HCT116 (cell line): ENCODE results near the gene DMKN. TPM values are rescaled to one million over a fixed set of nuclear protein-coding genes. Genes with fewer than 3 reads are reported as not detected.
"Not testable (repeated sequence)": the region's sequence is repeated elsewhere in the genome, so short reads cannot be mapped to it uniquely, and the experiment has no call there.

Experiments used
- ATAC-seq: fragments of 200-7000 bp; cut with Tn5 transposase; 2 replicates; pipeline ENCODE4 v1.9.1; 2020; ENCODE audit warnings: mild to moderate bottlenecking, moderate library complexity
- BruUV-seq: library from RNA; stranded (reverse); fragments of 400-500 nt; replicated peaks from 2 replicates; lab custom pipeline; 2021; lab: Mats Ljungman, UMichigan
- CTCF ChIA-PET: fragments of 300-600 bp; sonication (Branson Sonifier 250); formaldehyde crosslinking; loops from one replicate; lab custom pipeline; 2021; ENCODE audit warnings: antibody characterized with exemption; lab: Charles Lee
- POLR2A ChIA-PET: fragments of 300-600, 350-600 bp; sonication (Branson Sonifier 250); formaldehyde crosslinking; loops from one replicate; lab custom pipeline; 2021; ENCODE audit warnings: antibody characterized with exemption; lab: Charles Lee
- RAD21 ChIA-PET, 2 experiments: fragments of 300-600 bp; sonication (Branson Sonifier 250); formaldehyde crosslinking; loops; one replicate each; lab custom pipeline; 2023; ENCODE audit warnings: low total read pairs in 2 of 2; ENCODE audit not compliant: uncharacterized antibody in 2 of 2, unreplicated experiment in 2 of 2, low non-redundant PET in 1 of 2; lab: Charles Lee
- DNase-seq: peaks from one replicate; pipeline ENCODE4 v3.0.0-alpha.2; 2010; ENCODE audit warnings: low read depth, low spot score
- H2AFZ ChIP-seq: fragments of 200-600 bp; shearing (Covaris generic), sonication (generic); 2 replicates; pipeline ENCODE4 v1.6.1; 2017; ENCODE audit warnings: low read depth, mixed run types, mixed read lengths, antibody characterized with exemption, low read length; ENCODE audit not compliant: poor library complexity, severe bottlenecking
- H3K27ac ChIP-seq: 2 replicates; pipeline ENCODE4 v1.5.1; 2012; ENCODE audit warnings: low read depth, low read length
- H3K27me3 ChIP-seq: fragments of 200-600 bp; sonication (generic); 2 replicates; pipeline ENCODE4 v1.6.1; 2016; ENCODE audit warnings: mixed run types, low read length, mixed read lengths; ENCODE audit not compliant: insufficient read depth
- H3K36me3 ChIP-seq, 2 experiments: fragments of 200-500 bp in 1 of 2; fragments of 200-600 bp in 1 of 2; sonication (Bioruptor generic) in 1 of 2; sonication (generic) in 1 of 2; 2 replicates each; pipeline versions ENCODE4 v1.5.1 to v1.6.1; 2014 to 2016; ENCODE audit warnings: low read length in 2 of 2, inconsistent platforms in 1 of 2, mixed read lengths in 1 of 2, mixed run types in 1 of 2; ENCODE audit not compliant: insufficient read depth in 2 of 2, control insufficient read depth in 1 of 2
- H3K4me1 ChIP-seq, 2 experiments: fragments of 200-600 bp in 1 of 2; sonication (generic) in 1 of 2; 2 replicates each; pipeline versions ENCODE4 v1.5.1 to v1.6.1; 2012 to 2017; ENCODE audit warnings: low read length in 2 of 2, inconsistent platforms in 1 of 2, mild to moderate bottlenecking in 1 of 2, mixed read lengths in 1 of 2, mixed run types in 1 of 2, moderate library complexity in 1 of 2; ENCODE audit not compliant: insufficient read depth in 2 of 2, control insufficient read depth in 1 of 2
- H3K4me2 ChIP-seq: fragments of 200-600 bp; sonication (generic); 2 replicates; pipeline ENCODE4 v1.6.1; 2017; ENCODE audit warnings: mixed run types, low read length, mixed read lengths
- H3K4me3 ChIP-seq, 2 experiments: fragments of 200-600 bp in 1 of 2; sonication (generic) in 1 of 2; replicated peaks in 1 of 2; 2 replicates each; pipeline ENCODE4 v1.5.1; 2011 to 2016; ENCODE audit warnings: low read length in 2 of 2, control low read depth in 1 of 2, low read depth in 1 of 2, mild to moderate bottlenecking in 1 of 2, mixed read lengths in 1 of 2, mixed run types in 1 of 2
- H3K79me2 ChIP-seq: fragments of 200-600 bp; sonication (generic); 2 replicates; pipeline ENCODE4 v1.6.1; 2017; ENCODE audit warnings: mild to moderate bottlenecking, mixed run types, low read length, moderate library complexity, mixed read lengths; ENCODE audit not compliant: insufficient read depth
- H3K9ac ChIP-seq: fragments of 200-600 bp; sonication (generic); 2 replicates; pipeline ENCODE4 v1.6.1; 2016; ENCODE audit warnings: low read length, mixed read lengths
- H3K9me2 ChIP-seq: fragments of 200-600 bp; sonication (generic), shearing (Covaris generic); 2 replicates; pipeline ENCODE4 v1.6.1; 2017; ENCODE audit warnings: mixed run types, mild to moderate bottlenecking, moderate library complexity; ENCODE audit not compliant: insufficient read depth
- H3K9me3 ChIP-seq, 2 experiments: fragments of 200-500 bp in 1 of 2; fragments of 200-600 bp in 1 of 2; sonication (Bioruptor generic) in 1 of 2; sonication (generic) in 1 of 2; 2 replicates each; pipeline ENCODE4 v1.6.1; 2014 to 2017; ENCODE audit warnings: low read length in 2 of 2, mixed read lengths in 2 of 2, inconsistent platforms in 1 of 2, low read depth in 1 of 2, mild to moderate bottlenecking in 1 of 2, mixed run types in 1 of 2, moderate library complexity in 1 of 2; ENCODE audit not compliant: control insufficient read depth in 1 of 2, insufficient read depth in 1 of 2
- H4K20me1 ChIP-seq: fragments of 200-600 bp; sonication (generic), shearing (Covaris generic); 2 replicates; pipeline ENCODE4 v1.6.1; 2017; ENCODE audit warnings: mixed run types, mild to moderate bottlenecking, moderate library complexity; ENCODE audit not compliant: insufficient read depth
- EGR1 ChIP-seq: IDR thresholded peaks from 2 replicates; pipeline ENCODE4 v1.6.1; 2012; ENCODE audit warnings: low read depth
- SIN3A ChIP-seq: IDR thresholded peaks from 2 replicates; pipeline ENCODE4 v1.6.1; 2012; ENCODE audit warnings: low read depth
- ZBTB33 ChIP-seq: IDR thresholded peaks from 2 replicates; pipeline ENCODE4 v1.6.1; 2011; ENCODE audit warnings: mild to moderate bottlenecking, low read length, moderate library complexity; ENCODE audit not compliant: insufficient replicate concordance; ENCODE audit errors: extremely low read depth
- intact Hi-C: fragments of 100-400 bp; cut with micrococcal nuclease; formaldehyde crosslinking; loops from 2 replicates; pipeline ENCODE4 v1.10.0; 2022
- total RNA-seq: library from RNA; stranded (reverse); gene quantifications from one replicate; pipeline ENCODE4 v1.2.1, GENCODE V29; 2021; ENCODE audit not compliant: unreplicated experiment

DMKN gene
- total RNA-seq, 1 experiment from 2014 or later, result 246 TPM

GRCh38 chr19:35462956-35463355, 50.5 kb downstream of the DMKN start:
- H4K20me1 ChIP-seq, H3K9ac ChIP-seq, RAD21 ChIA-PET, H3K36me3 ChIP-seq, intact Hi-C loops, BruUV-seq, H3K4me1 ChIP-seq, H2AFZ ChIP-seq, CTCF ChIA-PET, H3K79me2 ChIP-seq, DNase-seq, H3K4me2 ChIP-seq, H3K9me3 ChIP-seq, H3K9me2 ChIP-seq, H3K4me3 ChIP-seq, H3K27ac ChIP-seq, ATAC-seq, H3K27me3 ChIP-seq: not testable (repeated sequence)
- POLR2A ChIA-PET, result interaction anchor here (1.6 kb wide), 1 partner anchor 14 kb away, joined by 3 read pairs; no protein-coding TSS in a partner anchor

- H3K9me3 ChIP-seq, result no peaks in the 10 kb centered on the region
- no peak overlapping the region for H3K4me3 ChIP-seq
- DNase-seq, result no peak
- H3K36me3 ChIP-seq, result no peaks in the 10 kb centered on the region
- no TSS peak for BruUV-seq
- RAD21 ChIA-PET, result no interaction called here
- TF ChIP-seq SIN3A (no peak), ZBTB33 (no peak), EGR1 (no peak)
- no peaks in the 10 kb centered on the region for H3K79me2 ChIP-seq
- ATAC-seq, result no peak
- H3K4me1 ChIP-seq, result no peaks in the 10 kb centered on the region
- CTCF ChIA-PET, result no interaction called here
- H3K4me2 ChIP-seq, result no peak overlapping the region
- intact Hi-C loops, result no loop called here
- H3K27ac ChIP-seq, result no peak overlapping the region
- H3K9ac ChIP-seq, result no peak overlapping the region
- H2AFZ ChIP-seq, result no peak overlapping the region
- no peaks in the 10 kb centered on the region for H3K9me2 ChIP-seq
- H3K27me3 ChIP-seq, result 0 out of 2 replicates have a peak, but pooled peaks cover 2% of the 10 kb centered on the region
- POLR2A ChIA-PET, result interaction anchor here (1.6 kb wide), 1 partner anchor 13 kb away, joined by 3 read pairs; no protein-coding TSS in a partner anchor
- no peaks in the 10 kb centered on the region for H4K20me1 ChIP-seq
These were observed 50.9 kb downstream of the DMKN start for GRCh38 chr19:35462476-35462953.

- H3K36me3 ChIP-seq, BruUV-seq, H3K79me2 ChIP-seq, DNase-seq, H4K20me1 ChIP-seq, ATAC-seq, RAD21 ChIA-PET, CTCF ChIA-PET, H3K27ac ChIP-seq, H3K9me3 ChIP-seq, H3K9ac ChIP-seq, H3K4me3 ChIP-seq, H3K27me3 ChIP-seq, H2AFZ ChIP-seq, intact Hi-C loops, H3K9me2 ChIP-seq, H3K4me2 ChIP-seq, POLR2A ChIA-PET, H3K4me1 ChIP-seq: not testable (repeated sequence)
These were observed 51.7 kb downstream of the DMKN start for GRCh38 chr19:35461788-35462187.
